ENCODE results near the gene SPATA2. TPM values are rescaled to one million over a fixed set of nuclear protein-coding genes. Genes with fewer than 3 reads are reported as not detected.
A peak's percentile ranks its signal among the peaks of the same experiment; 100 is the strongest.

Gene SPATA2
- total RNA-seq, 5 donors from 2014 or later (not counting 1 experiment from before 2014, with no cell fraction given), result 9.6 to 19.4 (median 10.4) TPM

DNA sequence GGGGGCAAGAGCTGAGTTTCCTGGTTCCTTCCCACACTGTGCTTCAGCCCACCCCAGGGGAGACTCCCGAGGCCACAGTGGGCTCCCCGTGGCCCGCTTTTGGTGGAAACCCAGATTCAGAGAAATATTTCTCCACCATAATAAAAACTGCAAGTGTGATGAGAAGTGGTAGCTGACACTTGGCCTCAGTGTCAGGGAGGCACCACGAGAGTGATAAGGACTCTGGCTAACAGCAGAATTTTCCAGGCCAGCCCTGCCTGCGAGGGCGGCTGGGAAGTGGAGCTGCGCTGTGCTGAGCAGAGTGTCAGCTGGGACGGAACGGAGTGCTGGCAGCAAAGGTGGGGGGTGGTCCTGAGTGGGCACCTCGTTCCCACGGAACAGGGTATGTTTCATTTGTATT lies 22.5 kb downstream of the SPATA2 start:
- Mint-ChIP-seq H3K27me3 (no peaks in the 10 kb centered on the region), H3K4me3 (peak overlapping the region in 1 of 3 donors; percentile 12), H3K36me3 (peaks cover 18% of the 10 kb centered on the region), H3K4me1 (peaks cover 17 to 21% (median 21%) of the 10 kb centered on the region in 3 donors), H3K9me3 (no peaks in the 10 kb centered on the region), H3K27ac (no peak overlapping the region)
- Histone ChIP-seq H3K36me3 (ENCODE audit: control insufficient read depth in 2 of 2, extremely low read depth in 1 of 2, insufficient read depth in 1 of 2, low read length in 1 of 2) (peaks cover 7 to 12% of the 10 kb centered on the region in 2 donors), H3K27me3 (replicated peaks in 1 of 2; ENCODE audit: control insufficient read depth in 2 of 2, extremely low read depth in 1 of 2, insufficient read depth in 2 of 2, low read length in 1 of 2) (no peaks in the 10 kb centered on the region), H3K9me3 (no peaks in the 10 kb centered on the region), H3K4me3 (ENCODE audit: control insufficient read depth in 1 of 2, extremely low read depth in 1 of 2, low read length in 1 of 2) (no peak overlapping the region), H3K27ac (ENCODE audit: low read length) (no peak overlapping the region), H3K4me1 (ENCODE audit: control insufficient read depth in 1 of 2, extremely low read depth in 1 of 2, insufficient read depth in 2 of 2, low read length in 2 of 2) (peaks cover 0 to 21% of the 10 kb centered on the region in 2 experiments)
- no peak for ATAC-seq (replicated peaks in 1 of 4)
- WGBS (ENCODE audit: insufficient coverage), result 74% methylated on average over 3 of the region's 11 CpGs
- ChIA-PET CTCF (no interaction called here), POLR2A (interaction anchor here in 1 of 2 donors (0.5 kb wide), 1 partner anchor 40 kb away, joined by 4 read pairs; no protein-coding TSS in a partner anchor)
- no peak for DNase-seq

DNA sequence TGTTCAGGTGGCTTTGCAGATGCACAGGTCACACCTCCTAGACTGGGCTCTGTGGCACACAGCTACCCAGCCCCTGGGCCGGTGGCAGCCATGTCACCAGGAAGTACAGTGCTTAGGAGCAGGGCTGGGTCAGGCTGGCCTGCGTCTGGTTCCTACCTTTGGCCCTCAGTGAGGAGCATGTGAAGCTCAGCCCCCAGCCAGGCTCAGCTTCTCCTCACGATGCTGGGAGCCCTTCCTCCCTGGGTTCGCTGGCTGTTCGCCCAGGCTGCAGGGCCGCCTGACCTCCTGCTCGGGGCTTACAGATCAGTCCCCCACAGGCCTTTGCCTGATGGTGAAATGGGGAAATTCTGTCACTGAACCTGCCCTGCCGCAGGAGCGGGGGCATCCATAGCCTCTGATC lies 23.1 kb downstream of the SPATA2 start:
- WGBS (ENCODE audit: insufficient coverage), result 95% methylated on average over 2 of the region's 9 CpGs
- no peak for DNase-seq
- no peak overlapping the region for H3K27ac ChIP-seq (ENCODE audit: low read length)
- no peaks in the 10 kb centered on the region for H3K27me3 ChIP-seq (replicated peaks in 1 of 2; ENCODE audit: control insufficient read depth in 2 of 2, extremely low read depth in 1 of 2, insufficient read depth in 2 of 2, low read length in 1 of 2)
- no peak overlapping the region for H3K4me3 ChIP-seq (ENCODE audit: control insufficient read depth in 1 of 2, extremely low read depth in 1 of 2, low read length in 1 of 2)
- H3K27ac Mint-ChIP-seq, result no peak overlapping the region
- H3K27me3 Mint-ChIP-seq, result no peaks in the 10 kb centered on the region
- no peaks in the 10 kb centered on the region for H3K9me3 Mint-ChIP-seq
- CTCF ChIA-PET, result no interaction called here
- peaks cover 7 to 12% of the 10 kb centered on the region in 2 donors for H3K36me3 ChIP-seq (ENCODE audit: control insufficient read depth in 2 of 2, extremely low read depth in 1 of 2, insufficient read depth in 1 of 2, low read length in 1 of 2)
- H3K36me3 Mint-ChIP-seq, result peaks cover 20% of the 10 kb centered on the region
- H3K4me1 ChIP-seq (ENCODE audit: control insufficient read depth in 1 of 2, extremely low read depth in 1 of 2, insufficient read depth in 2 of 2, low read length in 2 of 2), result peaks cover 0 to 21% of the 10 kb centered on the region in 2 experiments
- no peaks in the 10 kb centered on the region for H3K9me3 ChIP-seq
- H3K4me3 Mint-ChIP-seq, result no peak overlapping the region
- ATAC-seq (replicated peaks in 1 of 4), result no peak
- POLR2A ChIA-PET, result interaction anchor here (0.5 to 0.6 kb wide), 4 partner anchors 10 to 1019 kb away, joined by 3 to 9 read pairs (median 4); no protein-coding TSS in a partner anchor
- peaks cover 17 to 21% (median 21%) of the 10 kb centered on the region in 3 donors for H3K4me1 Mint-ChIP-seq

DNA sequence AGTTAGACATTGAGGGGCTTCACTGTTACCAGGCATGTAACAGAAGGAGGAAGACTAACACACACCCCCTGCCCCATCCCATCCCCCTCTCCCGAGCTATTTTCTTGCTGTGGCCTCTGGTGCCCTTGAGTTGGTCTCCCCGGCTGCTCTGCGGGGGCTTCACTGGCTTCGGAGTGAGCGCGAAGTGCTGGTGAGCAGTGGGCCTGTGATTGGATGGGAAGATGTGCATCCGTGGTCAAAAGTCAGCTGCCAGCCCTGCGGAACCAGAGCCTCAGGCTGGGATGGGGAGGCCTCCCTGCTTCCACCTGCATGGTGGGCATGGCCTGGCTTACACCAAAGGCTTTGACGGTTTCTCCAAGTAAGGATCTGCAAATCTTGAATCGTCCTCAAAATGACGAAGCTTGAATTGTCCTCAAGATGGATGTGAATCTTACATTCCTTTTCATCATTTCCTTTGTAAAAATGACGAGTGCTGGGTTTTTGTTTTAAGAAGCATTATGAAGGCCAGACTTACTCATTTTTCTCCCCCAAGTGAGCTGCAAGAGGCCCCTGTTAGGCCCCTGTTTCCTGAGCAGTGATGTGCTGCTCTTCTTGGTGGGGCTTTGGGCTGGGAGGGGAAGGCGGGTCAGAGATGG lies 23.7 kb downstream of the SPATA2 start:
- Histone ChIP-seq H3K4me1 (ENCODE audit: control insufficient read depth in 1 of 2, extremely low read depth in 1 of 2, insufficient read depth in 2 of 2, low read length in 2 of 2) (peaks cover 0 to 21% of the 10 kb centered on the region in 2 experiments), H3K9me3 (no peaks in the 10 kb centered on the region), H3K27ac (ENCODE audit: low read length) (no peak overlapping the region), H3K4me3 (ENCODE audit: control insufficient read depth in 1 of 2, extremely low read depth in 1 of 2, low read length in 1 of 2) (no peak overlapping the region), H3K27me3 (replicated peaks in 1 of 2; ENCODE audit: control insufficient read depth in 2 of 2, extremely low read depth in 1 of 2, insufficient read depth in 2 of 2, low read length in 1 of 2) (no peaks in the 10 kb centered on the region), H3K36me3 (ENCODE audit: control insufficient read depth in 2 of 2, extremely low read depth in 1 of 2, insufficient read depth in 1 of 2, low read length in 1 of 2) (peaks cover 7 to 16% of the 10 kb centered on the region in 2 donors)
- DNase-seq (no peak), ATAC-seq (replicated peaks in 1 of 4) (no peak)
- Mint-ChIP-seq H3K4me3 (no peak overlapping the region), H3K27me3 (no peaks in the 10 kb centered on the region), H3K27ac (no peak overlapping the region), H3K4me1 (peaks cover 17 to 21% (median 21%) of the 10 kb centered on the region in 3 donors), H3K9me3 (no peaks in the 10 kb centered on the region), H3K36me3 (peaks cover 25% of the 10 kb centered on the region)
- ChIA-PET POLR2A (interaction anchor here (0.5 to 0.6 kb wide), 3 partner anchors 11 to 1018 kb away, joined by 3 to 9 read pairs (median 5); no protein-coding TSS in a partner anchor), CTCF (interaction anchor here in 1 of 2 donors (0.6 kb wide), 1 partner anchor 11 kb away, joined by 3 read pairs; no protein-coding TSS in a partner anchor)
- WGBS (ENCODE audit: insufficient coverage), result 98% methylated on average over 7 of the region's 13 CpGs

DNA sequence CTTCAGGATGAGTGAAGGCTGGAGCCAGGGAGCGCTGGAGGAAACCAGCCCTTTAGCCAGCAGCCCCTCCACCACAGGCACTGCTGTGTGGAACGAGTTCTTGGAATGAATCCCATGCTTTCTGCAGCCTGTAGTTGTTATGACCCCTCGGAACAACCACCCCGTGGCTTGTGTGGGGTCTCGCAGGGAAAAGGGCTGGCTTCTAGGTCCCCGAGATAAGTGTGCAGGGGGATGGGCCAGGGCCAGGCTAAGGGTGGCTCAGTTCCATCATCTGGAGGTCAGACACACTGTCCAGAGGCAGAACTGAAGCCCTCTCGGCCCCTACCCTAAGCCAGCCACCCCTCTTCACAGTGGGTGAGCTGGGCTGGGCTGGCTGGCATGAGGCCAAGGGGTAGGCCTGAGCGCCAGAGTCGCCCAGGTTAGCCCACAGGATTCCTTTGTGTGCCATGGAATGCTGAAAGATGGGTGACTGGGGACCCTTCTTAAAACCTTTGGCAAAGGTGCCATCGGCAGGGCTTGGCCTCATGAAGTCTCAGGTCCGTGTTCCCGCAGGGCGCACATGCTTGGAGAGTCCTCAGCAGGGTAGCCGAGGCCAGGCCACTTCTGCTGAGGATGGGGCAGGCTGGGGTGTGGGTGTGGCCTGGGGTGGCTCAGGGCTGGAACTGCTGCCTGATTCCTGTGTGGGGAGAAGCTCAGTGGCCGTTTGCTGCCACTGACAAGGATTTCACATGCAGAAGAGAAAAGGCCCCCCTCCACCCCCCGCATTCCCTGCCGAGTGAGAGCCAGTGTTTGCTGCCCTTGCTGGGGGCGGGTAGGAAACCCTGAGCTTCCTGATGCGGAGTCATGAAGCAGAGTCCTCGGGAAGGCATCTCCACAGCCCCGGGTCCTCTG lies 24.6 kb downstream of the SPATA2 start:
- Mint-ChIP-seq H3K27me3 (no peaks in the 10 kb centered on the region), H3K4me3 (no peak overlapping the region), H3K9me3 (no peaks in the 10 kb centered on the region), H3K4me1 (peaks cover 17 to 21% (median 21%) of the 10 kb centered on the region in 3 donors), H3K27ac (no peak overlapping the region), H3K36me3 (peaks cover 31% of the 10 kb centered on the region)
- no peak overlapping the region for H3K27ac ChIP-seq (ENCODE audit: low read length)
- no peaks in the 10 kb centered on the region for H3K27me3 ChIP-seq (replicated peaks in 1 of 2; ENCODE audit: control insufficient read depth in 2 of 2, extremely low read depth in 1 of 2, insufficient read depth in 2 of 2, low read length in 1 of 2)
- H3K36me3 ChIP-seq (ENCODE audit: control insufficient read depth in 2 of 2, extremely low read depth in 1 of 2, insufficient read depth in 1 of 2, low read length in 1 of 2), result peaks cover 7 to 19% of the 10 kb centered on the region in 2 donors
- H3K4me1 ChIP-seq (ENCODE audit: control insufficient read depth in 1 of 2, extremely low read depth in 1 of 2, insufficient read depth in 2 of 2, low read length in 2 of 2), result peaks cover 0 to 21% of the 10 kb centered on the region in 2 experiments
- 95% methylated on average over 16 of the region's 21 CpGs for WGBS (ENCODE audit: insufficient coverage)
- CTCF ChIA-PET, result interaction anchor here in 1 of 2 donors (0.6 kb wide), 1 partner anchor 12 kb away, joined by 3 read pairs; no protein-coding TSS in a partner anchor
- DNase-seq, result no peak
- H3K9me3 ChIP-seq, result no peaks in the 10 kb centered on the region
- POLR2A ChIA-PET, result no interaction called here
- ATAC-seq (replicated peaks in 1 of 4), result no peak
- no peak overlapping the region for H3K4me3 ChIP-seq (ENCODE audit: control insufficient read depth in 1 of 2, extremely low read depth in 1 of 2, low read length in 1 of 2)

DNA sequence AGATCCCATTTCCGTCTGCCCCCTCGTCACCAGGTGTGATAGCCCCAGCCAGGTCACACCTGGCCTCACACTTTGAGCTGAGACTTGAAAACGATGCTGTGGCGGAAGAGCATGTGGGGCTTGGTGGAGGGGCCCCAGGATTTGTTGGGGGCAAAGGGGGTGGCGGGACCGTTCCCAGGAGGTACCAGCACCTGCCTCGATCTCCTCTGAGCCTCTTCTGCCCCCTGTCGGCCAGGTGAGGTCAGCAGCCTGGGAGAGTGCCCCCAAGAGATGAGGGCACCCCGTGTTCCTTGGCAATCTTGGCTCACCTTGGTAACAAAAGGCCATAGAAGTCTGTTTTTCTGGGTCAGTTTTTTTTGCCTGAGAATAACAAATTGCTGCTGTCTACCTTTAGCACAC lies 25.4 kb downstream of the SPATA2 start:
- Histone ChIP-seq H3K4me1 (ENCODE audit: control insufficient read depth in 1 of 2, extremely low read depth in 1 of 2, insufficient read depth in 2 of 2, low read length in 2 of 2) (peaks cover 0 to 21% of the 10 kb centered on the region in 2 experiments), H3K27me3 (replicated peaks in 1 of 2; ENCODE audit: control insufficient read depth in 2 of 2, extremely low read depth in 1 of 2, insufficient read depth in 2 of 2, low read length in 1 of 2) (no peaks in the 10 kb centered on the region), H3K36me3 (ENCODE audit: control insufficient read depth in 2 of 2, extremely low read depth in 1 of 2, insufficient read depth in 1 of 2, low read length in 1 of 2) (peaks cover 10 to 27% of the 10 kb centered on the region in 2 donors), H3K9me3 (no peaks in the 10 kb centered on the region), H3K4me3 (ENCODE audit: control insufficient read depth in 1 of 2, extremely low read depth in 1 of 2, low read length in 1 of 2) (no peak overlapping the region), H3K27ac (ENCODE audit: low read length) (no peak overlapping the region)
- ATAC-seq (replicated peaks in 1 of 4), result no peak
- WGBS (ENCODE audit: insufficient coverage), result 89% methylated on average over 5 of the region's 9 CpGs
- DNase-seq, result peak in 3 of 35 experiments; percentile 16 to 33 (median 21)
- H3K36me3 Mint-ChIP-seq, result peaks cover 31% of the 10 kb centered on the region
- ChIA-PET POLR2A (no interaction called here), CTCF (interaction anchor here in 1 of 2 donors (0.6 kb wide), 1 partner anchor 42 kb away, joined by 4 read pairs; no protein-coding TSS in a partner anchor)
- no peaks in the 10 kb centered on the region for H3K9me3 Mint-ChIP-seq
- H3K27me3 Mint-ChIP-seq, result no peaks in the 10 kb centered on the region
- H3K27ac Mint-ChIP-seq, result peak overlapping the region in 1 of 2 donors; percentile 16
- H3K4me3 Mint-ChIP-seq, result no peak overlapping the region
- H3K4me1 Mint-ChIP-seq, result peaks cover 16 to 21% (median 20%) of the 10 kb centered on the region in 3 donors

Measured in T-cell (primary cell).